Hepatocyte (in vitro differentiated cells): ENCODE measurements around the gene EDEM3.

Source experiments
- EZH2phosphoT487 ChIP-seq: fragments of 200-600 bp; sonication (generic); IDR thresholded peaks from one replicate; pipeline ENCODE4 v1.6.1; 2018; ENCODE audit warnings: antibody characterized with exemption, mild to moderate bottlenecking, low read depth, moderate library complexity; ENCODE audit not compliant: unreplicated experiment, severe bottlenecking
- TF ChIP-seq, protein P1 (sequence below): fragments of 200-600 bp; sonication (generic); IDR thresholded peaks from 2 replicates; pipeline ENCODE4 v1.5.1; 2016; ENCODE audit warnings: antibody characterized with exemption, mild to moderate bottlenecking; ENCODE audit not compliant: poor library complexity

- TF ChIP-seq, protein P1, sequence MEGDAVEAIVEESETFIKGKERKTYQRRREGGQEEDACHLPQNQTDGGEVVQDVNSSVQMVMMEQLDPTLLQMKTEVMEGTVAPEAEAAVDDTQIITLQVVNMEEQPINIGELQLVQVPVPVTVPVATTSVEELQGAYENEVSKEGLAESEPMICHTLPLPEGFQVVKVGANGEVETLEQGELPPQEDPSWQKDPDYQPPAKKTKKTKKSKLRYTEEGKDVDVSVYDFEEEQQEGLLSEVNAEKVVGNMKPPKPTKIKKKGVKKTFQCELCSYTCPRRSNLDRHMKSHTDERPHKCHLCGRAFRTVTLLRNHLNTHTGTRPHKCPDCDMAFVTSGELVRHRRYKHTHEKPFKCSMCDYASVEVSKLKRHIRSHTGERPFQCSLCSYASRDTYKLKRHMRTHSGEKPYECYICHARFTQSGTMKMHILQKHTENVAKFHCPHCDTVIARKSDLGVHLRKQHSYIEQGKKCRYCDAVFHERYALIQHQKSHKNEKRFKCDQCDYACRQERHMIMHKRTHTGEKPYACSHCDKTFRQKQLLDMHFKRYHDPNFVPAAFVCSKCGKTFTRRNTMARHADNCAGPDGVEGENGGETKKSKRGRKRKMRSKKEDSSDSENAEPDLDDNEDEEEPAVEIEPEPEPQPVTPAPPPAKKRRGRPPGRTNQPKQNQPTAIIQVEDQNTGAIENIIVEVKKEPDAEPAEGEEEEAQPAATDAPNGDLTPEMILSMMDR = no peak
- no peak for TF ChIP-seq EZH2phosphoT487
Observed at GRCh38 chr1:184748740-184749139, 5.9 kb downstream of the EDEM3 start.
